Testis (tissue), 2 donors: ENCODE data around the gene CDK6.

Experiments used
- CTCF ChIP-seq, 3 experiments: fragments of 450-650 bp in 2 of 3; fragments of 200-600 bp in 1 of 3; sonication (generic) in 1 of 3; IDR thresholded peaks; one replicate each; pipeline ENCODE4 v1.5.1; 2016 to 2019; ENCODE audit warnings: antibody characterized with exemption in 3 of 3, mild to moderate bottlenecking in 2 of 3, moderate library complexity in 1 of 3
- POLR2A ChIP-seq: fragments of 450-650 bp; IDR thresholded peaks from one replicate; pipeline ENCODE4 v1.6.1; 2017; ENCODE audit warnings: antibody characterized with exemption, mild to moderate bottlenecking, moderate library complexity

- TF ChIP-seq CTCF (IDR thresholded peaks at IDR 0.05) (no peak), POLR2A (no peak)
Observed at GRCh38 chr7:92707435-92707834, 128.9 kb downstream of the CDK6 start.
